LoVo (cell line): ENCODE data around the gene SPP2.
A peak's percentile ranks its signal among the peaks of the same experiment; 100 is the strongest.

Experiments
- DNase-seq: peaks from one replicate; pipeline ENCODE4 v3.0.0-alpha.2; 2016; ENCODE audit warnings: low spot score

Gene SPP2, protein sequence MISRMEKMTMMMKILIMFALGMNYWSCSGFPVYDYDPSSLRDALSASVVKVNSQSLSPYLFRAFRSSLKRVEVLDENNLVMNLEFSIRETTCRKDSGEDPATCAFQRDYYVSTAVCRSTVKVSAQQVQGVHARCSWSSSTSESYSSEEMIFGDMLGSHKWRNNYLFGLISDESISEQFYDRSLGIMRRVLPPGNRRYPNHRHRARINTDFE

DNA sequence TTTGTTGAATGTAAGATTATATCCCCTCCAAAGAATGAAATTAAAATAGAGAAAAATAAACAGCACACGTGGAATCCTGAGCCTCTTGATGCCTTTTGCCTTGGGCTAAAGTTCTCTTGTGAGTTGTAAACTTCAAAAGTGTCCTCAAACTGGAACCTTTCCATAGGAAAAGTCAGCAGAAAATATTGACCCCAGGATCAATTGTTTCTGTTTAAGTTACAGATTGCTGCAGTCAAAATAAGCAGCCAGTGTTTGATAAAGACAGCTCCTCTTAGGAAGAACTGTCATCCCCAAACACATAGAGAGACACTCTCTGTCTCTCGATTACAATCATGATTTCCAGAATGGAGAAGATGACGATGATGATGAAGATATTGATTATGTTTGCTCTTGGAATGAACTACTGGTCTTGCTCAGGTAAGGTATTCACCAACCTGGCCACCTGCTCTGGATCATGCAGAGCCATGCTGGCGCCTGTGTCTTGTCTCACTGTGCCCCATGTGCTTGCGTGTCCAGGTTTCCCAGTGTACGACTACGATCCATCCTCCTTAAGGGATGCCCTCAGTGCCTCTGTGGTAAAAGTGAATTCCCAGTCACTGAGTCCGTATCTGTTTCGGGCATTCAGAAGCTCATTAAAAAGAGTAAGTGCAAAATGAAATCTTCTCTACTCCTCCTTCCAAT lies at the start of gene SPP2:
Gene SPP2, plus strand, starts transcription at position 248 of the 681 bp plus-strand sequence. Its CDS starts 85 bp downstream, at position 333.
- DNase-seq, result no peak

- no peak for DNase-seq
Observed at GRCh38 chr2:234001380-234002160, 48.9 kb upstream of the SPP2 start.

DNA sequence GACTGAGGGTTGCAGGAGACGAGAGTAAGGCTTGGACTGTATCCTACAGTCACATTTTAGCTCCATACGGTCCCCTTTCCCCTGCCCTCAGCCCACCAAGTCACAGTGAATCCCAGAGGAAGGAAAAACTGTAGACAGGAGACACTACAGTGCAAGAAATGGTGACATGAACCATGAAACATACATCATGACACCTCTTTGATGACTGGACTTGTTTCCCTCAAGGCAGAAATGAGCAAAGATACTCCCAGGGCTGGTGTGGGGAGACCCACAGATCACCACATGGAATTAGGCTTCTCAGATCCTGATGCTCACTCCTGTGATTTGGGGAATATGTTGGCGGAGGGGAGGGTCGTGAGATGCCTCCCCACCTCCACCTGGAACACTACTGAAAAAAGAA lies 48.2 kb upstream of the SPP2 start:
- no peak for DNase-seq

DNA sequence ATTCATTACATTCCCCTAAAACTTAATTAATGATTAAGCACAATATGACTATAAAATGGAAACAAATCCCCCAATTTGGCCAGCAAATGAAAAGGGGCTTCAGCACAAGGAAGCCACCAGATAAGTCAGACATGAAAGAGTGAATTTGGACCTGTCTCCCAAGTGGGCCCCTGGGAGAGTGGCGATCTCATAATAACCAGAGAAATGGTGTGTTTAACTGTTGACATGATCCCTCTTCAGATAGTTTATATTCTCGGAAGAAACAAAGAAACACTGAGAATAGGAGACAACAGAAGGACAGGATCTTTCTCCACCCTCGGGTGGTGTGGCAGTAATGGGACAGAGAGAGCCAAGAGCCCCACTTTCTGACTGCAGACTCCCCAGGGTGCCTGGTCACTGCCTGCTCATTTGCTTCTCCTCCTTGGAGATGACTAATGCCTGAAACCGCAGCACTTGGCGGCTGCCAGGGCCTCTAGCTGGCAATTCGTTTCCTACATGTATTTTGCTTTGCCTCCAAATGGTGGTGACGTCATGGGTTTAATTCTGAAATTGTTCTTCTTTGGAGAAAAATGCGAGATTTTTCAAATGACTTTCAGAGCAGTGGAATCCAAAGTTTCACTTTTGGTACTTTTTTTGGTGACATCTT lies 46.4 kb upstream of the SPP2 start:
- DNase-seq, result peak; percentile 86

- no peak for DNase-seq
Observed at GRCh38 chr2:234005126-234005525, 45.4 kb upstream of the SPP2 start.

DNA sequence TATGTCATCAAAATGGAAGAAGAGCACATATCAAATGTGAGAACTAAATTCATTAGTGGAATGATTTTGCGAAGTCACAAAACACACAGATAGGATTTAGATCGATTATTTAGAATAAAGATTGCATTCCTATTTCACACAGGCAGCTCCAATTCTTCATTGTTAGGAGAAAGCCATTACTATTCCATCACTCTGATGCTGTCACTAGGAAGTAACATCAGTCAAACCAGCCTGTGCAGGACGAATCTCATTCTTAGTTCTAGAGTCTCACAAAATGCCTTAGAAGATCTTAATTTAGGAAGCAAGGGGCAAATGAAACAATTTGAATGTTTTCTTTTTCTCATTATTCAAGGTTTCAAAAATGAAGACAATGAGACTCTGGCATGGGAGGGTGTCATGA lies 44.0 kb upstream of the SPP2 start:
- no peak for DNase-seq

DNA sequence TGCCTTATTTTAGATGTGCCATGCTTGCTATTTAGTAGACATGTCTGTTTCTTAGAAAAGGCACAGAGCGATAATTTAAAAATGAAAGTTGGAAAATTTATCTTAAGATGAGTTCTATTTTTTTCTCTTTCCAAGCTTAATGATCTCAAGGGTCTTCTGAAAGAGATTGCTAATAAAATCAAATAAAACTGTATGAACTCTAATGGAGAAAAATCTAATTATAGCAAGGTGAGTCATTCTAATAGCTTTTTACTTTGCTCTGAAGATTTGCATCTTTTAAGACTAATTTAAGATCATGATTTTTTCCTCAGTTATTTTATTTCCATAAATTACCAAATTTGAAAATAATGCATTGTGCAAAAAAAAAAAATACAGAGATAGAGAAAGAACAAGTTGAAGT lies 36.1 kb upstream of the SPP2 start:
- DNase-seq, result no peak

GRCh38 chr2:234015861-234016260 lies 34.6 kb upstream of the SPP2 start:
- DNase-seq, result no peak

- DNase-seq, result no peak
Observed at GRCh38 chr2:234019896-234020295, 30.6 kb upstream of the SPP2 start.

DNA sequence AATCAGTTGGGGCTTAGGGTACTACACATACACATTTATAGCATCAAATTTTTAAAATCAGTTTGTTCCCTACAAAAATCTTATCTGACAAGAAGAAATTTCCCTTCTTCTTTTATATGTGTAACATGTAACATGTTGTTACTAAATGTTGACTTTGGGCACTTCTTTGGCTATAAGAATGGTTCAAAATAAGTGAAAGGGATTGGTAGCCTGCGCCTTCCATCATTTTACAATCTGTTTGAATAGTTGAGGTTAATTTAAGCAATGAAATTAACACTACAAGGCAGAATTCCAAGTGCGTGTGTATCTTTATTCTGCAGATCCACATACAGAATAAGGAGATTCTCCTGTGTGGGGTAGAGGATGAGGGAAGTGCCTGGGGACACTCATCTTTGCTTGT lies 30.2 kb upstream of the SPP2 start:
- DNase-seq, result no peak

- DNase-seq, result no peak
Observed at GRCh38 chr2:234022424-234022823, 28.1 kb upstream of the SPP2 start.

DNA sequence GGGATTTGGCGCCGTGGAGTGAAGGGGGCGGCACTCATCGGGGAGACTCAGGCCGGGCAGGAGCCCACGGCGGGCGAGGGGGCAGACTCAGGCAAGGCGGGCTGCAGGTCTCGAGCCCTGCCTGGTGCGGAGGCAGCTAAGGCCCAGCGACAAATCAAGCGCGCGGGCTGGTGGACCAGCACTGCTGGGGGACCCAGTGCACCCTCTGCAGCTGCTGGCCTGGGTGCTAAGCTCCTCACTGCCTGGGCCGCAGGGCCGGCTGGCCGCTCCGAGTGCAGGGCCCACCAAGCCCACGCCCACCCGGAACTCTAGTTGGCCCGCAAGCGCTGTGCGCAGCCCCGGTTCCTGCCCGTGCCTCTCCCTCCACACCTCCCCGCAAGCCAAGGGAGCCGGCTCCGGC lies 26.2 kb upstream of the SPP2 start:
- no peak for DNase-seq

- DNase-seq, result no peak
Observed at GRCh38 chr2:234025466-234025865, 25.0 kb upstream of the SPP2 start.

GRCh38 chr2:234025891-234026401 lies 24.6 kb upstream of the SPP2 start:
- no peak for DNase-seq

DNA sequence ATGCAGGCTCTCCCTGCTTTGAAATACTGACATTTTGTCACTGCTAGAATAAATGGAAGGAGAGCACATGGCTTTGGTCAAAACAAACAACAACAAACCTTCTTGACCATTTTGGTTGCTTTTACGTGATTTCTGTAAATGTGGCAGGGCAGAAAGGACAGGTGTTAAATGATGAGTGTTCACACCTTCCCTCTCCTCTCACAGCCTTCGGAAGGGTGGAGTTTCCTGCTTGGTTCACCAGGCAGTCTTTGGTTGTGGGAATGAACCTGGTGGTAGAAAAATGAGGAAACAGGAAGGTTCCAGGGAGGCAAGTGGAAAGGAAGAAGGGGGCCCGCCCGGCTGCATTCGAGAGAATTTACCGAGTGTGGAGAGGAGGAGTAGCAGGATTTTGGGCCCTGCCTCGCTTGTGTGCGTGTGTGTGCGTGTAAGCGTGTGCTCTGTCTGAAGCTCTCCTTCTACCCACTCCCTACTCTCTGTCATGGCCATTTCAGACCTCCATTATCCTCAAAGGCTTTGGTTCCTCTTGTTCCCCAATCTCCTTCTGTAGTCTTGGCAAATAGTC lies 23.7 kb upstream of the SPP2 start:
- no peak for DNase-seq

GRCh38 chr2:234027641-234028040 lies 22.9 kb upstream of the SPP2 start:
- DNase-seq, result no peak

DNA sequence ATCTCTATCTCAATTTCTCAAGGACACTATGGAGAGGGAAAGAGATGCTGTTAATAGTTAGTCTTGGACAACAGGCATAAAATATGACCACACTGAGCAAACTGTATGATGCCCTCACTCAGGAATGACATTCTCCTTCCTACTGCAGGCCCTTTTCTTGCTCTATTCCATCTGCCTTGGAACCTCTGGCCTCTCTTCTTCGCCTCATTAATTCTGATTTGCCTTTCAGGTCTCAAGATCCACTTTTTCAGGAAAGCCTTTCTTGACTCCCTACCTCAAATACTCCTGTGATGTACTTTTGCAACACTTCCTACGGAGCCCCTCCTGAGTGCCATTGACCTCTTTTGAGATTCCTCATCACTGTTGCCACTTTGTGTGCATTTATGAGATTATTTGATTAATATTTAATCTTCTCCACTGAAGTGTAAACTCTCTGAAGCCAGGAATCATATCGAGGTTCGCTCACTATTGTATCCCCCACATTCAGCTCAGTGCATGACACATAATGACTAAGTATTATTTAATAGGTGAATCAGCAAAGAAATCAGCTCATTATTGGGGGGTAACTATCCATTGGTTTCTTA lies 21.3 kb upstream of the SPP2 start:
- no peak for DNase-seq

- no peak for DNase-seq
Observed at GRCh38 chr2:234031207-234031606, 19.3 kb upstream of the SPP2 start.

GRCh38 chr2:234032279-234032856 lies 18.1 kb upstream of the SPP2 start:
- no peak for DNase-seq

DNA sequence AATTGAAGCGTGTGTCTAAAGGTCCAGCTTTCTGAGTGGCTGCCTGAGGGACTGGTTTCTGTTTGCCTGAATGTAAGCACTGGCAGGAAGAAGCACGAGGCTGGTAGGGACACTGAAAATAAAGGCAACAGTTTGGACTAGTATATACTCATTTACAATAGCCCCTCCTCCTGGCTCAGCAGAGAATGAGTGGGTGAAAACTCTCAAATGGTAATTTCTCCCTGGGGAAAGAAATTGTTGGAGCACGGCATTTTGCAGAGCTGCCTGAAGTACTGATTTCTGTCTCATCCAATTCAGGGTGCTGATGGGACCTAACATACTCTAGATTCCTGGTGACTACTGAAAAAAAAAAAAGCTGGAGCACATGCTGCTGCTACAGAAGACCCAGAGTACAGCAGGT lies 17.3 kb upstream of the SPP2 start:
- DNase-seq, result no peak

- no peak for DNase-seq
Observed at GRCh38 chr2:234033885-234034284, 16.6 kb upstream of the SPP2 start.
